Measurements from ENCODE around the gene PAK4.
A peak's percentile ranks its signal among the peaks of the same experiment; 100 is the strongest.
"Not testable (repeated sequence)": the region's sequence is repeated elsewhere in the genome, so short reads cannot be mapped to it uniquely, and the experiment has no call there.

Gene PAK4

DNA sequence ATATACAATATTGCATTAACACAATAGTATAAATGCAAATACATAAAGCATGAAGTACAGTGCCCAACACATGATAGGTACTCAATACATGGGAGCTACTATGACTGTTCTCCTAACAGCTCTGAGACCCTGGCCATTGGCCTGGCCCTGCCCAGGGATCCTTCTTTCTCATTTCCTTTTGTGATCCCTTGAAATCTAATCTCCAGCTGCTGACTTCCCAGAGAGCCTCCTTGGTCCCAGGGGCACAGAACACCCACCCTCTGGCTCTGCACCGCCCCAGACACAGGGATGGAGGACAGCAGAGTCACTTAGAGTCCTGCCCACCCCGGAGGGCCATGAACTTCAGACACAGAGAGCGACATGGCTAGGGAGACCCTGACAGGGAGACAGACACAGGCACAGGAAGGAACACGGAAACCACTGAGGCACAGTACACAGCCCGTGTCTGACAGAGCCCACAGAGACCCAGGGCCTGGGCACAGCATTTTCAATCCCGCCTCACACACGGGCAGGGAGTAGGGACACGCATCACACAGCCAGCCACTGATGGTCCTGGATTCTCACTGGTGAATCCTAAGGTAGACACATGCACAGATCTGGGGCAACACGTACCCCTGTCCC, 82.7 kb downstream of the PAK4 start:
- DNase-seq: no peak

DNA sequence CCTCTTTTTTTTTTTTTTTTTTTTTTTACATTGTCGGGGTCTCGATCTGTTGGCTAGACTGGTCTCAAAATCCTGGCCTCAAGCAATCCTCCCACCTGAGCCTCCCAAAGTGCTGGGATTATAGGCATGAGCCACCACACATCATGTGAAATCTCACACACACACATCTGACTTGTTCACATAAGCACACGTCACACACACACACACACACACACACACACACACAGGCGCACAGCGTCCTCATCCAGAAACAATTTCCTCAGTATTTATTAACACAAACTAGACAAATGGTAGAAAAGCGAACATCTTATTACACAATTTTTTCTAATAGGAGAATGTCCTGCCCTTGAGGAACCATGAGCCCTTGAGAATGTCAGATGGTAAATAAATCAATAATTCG, 83.6 kb downstream of the PAK4 start:
- no peak for DNase-seq

DNA sequence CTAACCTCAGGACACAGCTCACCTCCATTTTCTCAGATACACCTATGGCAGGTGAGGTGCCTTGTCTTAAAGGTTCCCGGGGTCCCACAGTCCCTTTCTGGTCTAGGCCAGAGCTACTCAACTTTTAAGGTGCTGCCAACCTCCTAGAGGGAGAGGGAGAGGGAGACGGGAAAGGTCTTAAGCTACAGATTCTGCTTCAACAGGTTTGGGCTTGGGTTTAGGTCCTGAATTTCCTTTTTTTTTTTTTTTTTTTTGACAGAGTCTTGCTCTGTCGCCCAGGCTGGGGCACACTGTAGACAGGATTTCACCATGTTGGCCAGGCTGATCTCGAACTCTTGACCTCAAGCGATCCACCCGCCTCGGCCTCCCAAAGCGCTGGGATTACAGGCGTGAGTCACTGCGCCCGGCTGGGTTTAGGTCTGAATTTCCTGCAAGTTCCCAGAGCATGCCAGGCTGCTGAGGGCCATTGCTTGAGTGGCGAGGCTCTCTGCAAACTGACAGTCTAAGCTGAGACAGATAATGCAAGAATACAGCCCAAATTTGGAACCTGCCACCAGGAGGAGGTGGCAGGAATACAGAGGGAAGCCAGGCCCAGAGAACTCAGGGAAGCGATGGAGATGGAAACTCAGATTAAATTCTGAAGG, 86.3 kb downstream of the PAK4 start:
- DNase-seq: no peak

DNA sequence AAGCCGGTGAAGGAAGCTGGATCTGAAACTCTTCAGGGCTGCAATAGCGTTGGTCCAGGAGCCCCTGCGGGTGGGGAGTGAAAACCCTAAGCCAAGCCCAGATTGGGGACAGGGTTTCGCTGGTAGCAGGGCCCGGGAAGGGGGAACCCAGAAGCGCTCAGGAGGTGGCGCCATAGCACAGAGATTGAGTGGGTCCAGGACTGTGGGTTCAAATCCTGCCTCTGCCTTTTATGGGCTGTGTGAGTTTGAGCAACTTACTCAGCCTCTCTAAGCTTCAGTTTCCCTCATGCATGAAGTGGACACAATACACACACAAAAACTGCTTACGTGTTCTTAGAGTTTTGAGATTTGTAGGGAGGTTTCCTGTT, 86.8 kb downstream of the PAK4 start:
- DNase-seq: peak; percentile 70

DNA sequence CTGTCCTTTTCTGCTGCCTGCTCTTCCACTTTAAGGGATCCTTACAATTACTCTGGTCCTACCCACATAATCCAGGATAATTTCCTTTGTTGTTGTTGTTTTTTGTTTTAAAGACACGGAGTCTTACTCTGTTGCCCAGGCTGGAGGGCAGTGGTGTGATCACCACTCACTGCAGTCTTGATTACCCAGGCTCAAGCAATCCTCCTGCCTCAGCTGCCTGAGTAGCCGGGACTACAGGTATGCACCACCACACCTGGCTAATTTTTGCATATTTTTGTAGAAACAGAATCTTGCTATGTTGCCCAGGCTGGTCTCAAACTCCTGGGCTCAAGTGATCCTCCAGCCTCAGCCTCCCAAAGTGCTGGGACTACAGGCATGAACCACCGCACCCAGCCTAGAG, 89.7 kb downstream of the PAK4 start:
- not testable (repeated sequence) for DNase-seq

DNA sequence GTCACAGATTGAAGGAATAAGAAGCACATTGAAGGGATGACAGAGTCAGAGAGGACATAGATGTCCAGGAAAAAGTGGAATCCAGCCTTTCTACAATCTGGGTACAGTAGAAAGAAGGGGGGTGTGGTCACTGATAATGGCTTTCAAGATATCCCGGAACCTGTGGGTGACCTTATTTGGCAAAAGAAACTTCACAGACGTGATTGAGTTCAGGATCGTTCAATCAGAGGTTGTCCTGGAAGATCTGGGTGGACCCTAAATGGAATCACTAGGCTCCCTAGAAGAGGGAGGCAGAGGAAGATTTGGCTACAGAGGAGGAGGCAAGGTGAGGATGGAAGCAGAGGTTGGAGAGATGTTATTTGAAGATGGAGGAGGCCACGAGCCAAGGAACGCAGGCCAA, 91.5 kb downstream of the PAK4 start:
- no peak for DNase-seq

DNA sequence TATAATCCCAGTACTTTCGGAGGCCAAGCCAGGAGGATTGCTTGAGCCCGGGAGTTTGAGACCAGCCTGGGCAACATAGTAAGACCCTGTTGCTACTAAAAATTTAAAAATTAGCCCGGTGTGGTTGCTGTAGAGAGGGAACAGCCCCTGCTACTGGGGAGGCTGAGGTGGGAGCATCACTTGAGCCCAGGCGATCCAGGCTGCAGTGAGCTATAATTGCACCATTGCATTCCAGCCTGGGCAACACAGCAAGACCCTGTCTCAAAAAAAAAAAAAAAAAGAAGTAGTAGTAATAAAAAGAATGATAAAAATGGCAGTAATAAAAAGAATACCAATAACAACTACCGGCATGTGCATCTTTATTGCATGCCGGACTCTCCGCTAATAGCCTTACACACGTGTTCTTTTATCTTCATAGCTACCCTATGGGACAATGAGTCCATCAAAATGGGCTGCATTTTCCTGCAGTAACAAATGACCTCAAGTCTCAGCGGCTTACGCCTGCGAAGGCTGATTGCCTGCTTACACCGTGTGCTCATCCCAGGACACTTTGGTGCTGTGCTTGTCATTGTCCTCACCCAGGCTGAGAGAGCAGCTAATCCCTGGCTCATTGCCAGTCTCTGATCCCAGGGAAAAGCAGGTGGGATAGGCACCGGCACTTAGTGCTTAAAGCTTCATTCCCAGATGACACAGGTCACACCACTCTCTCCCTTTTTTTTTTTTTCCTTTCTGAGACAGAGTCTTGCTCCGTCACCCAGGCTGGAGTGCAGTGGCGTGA, 92.8 kb downstream of the PAK4 start:
- no peak for DNase-seq

DNA sequence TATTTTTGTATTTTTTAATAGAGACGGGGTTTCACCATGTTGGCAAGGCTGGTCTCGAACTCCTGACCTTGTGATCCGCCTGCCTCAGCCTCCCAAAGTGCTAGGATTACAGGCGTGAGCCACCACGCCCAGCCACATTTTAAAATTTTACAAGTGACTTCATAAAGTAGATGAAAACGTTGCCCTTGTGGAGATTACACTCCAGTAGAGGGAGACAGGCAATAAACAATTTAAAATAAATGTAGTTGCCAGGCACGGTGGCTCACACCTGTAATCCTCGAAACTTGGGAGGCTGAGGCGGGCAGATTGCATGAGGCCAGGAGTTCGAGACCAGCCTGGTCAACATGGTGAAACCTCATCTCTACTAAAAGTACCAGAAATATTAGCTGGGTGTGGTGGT, 93.5 kb downstream of the PAK4 start:
- peak; percentile 20 for DNase-seq

DNA sequence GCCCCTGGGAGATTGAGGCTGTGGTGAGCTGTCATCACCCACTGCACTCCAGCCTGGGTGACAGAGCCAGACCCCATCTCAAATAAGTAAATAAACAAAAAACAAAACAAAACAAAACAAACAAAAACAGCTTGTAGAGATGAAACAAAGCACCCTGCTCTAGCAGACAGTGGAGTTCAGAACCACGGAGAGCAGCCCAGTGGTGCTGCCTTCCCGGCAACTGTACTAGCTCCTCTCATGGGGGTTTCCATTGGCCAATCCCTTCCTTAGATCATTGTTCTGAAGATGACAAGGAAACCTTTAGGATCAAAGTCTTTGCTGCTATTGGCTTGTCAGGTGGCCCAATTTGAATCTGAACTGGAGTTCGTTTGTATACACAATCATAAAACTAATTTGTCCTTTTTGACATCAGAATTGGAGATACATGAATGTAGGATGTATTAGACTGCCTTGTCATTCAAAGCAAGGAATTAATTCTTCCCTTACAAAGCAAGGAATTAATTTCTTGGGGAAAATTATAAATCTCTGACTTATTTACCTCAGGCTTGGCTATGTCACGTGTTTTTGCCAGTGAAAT, 98.2 kb downstream of the PAK4 start:
- DNase-seq: no peak

DNA sequence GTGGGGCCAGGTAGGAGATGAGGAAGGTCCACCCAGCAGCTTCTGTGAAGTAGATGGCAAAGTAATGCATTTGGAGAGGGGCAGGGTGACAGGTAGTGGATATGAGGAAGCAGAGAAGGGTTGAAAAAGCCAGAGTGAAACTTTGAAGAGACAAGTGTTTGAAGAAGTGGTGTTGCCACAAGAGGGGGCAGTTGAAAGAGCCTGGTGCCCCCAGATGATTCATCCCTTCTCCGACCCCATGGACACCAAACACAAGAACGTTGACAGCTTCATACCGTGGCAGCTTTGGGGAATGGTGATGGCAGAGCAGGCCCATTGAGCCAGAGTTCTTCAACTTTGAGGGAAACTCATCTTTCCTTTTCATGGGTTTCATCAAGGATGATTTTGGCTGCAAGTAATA, 99.3 kb downstream of the PAK4 start:
- no peak for DNase-seq

Measured in CD4-positive, alpha-beta T cell treated with Interleukin-12 subunit alpha and Interleukin-12 subunit beta, for 1 hour (primary cell).